Measurements from ENCODE around the gene TSKU. TPM values are rescaled to one million over a fixed set of nuclear protein-coding genes. Genes with fewer than 3 reads are reported as not detected.

Gene TSKU
- total and polyA plus RNA-seq, 2 experiments from 2014 or later, result 30.6 to 30.8 TPM

GRCh38 chr11:76835928-76836612, 52.9 kb downstream of the TSKU start:
- H3K4me2 ChIP-seq (ENCODE audit: unreplicated experiment), result no peak overlapping the region
- 50% methylated on average over 5 of the region's 5 CpGs for WGBS, 2 experiments (ENCODE audit: low coverage in 1 of 2, low lambda C conversion rate in 2 of 2, missing lambda C conversion rate in 2 of 2)
- in situ Hi-C loops (cut with MboI), result no loop called here
- peaks cover 31% of the 10 kb centered on the region for H3K27me3 ChIP-seq (replicated peaks; ENCODE audit: insufficient read depth)
- no peaks in the 10 kb centered on the region for H3K9me3 ChIP-seq (ENCODE audit: low read depth)
- no peaks in the 10 kb centered on the region; the same call in 1 of the 2 replicates for H3F3A ChIP-seq (ENCODE audit: insufficient read depth)
- H3K9ac ChIP-seq, result no peak overlapping the region
- H3K27ac ChIP-seq, result no peak overlapping the region
- H3K36me3 ChIP-seq (ENCODE audit: low read depth), result no peaks in the 10 kb centered on the region
- H3K9me2 ChIP-seq (ENCODE audit: insufficient read depth), result no peaks in the 10 kb centered on the region
- H3K79me2 ChIP-seq (ENCODE audit: insufficient read depth), result no peaks in the 10 kb centered on the region
- TF ChIP-seq EZH2phosphoT487 (IDR thresholded peaks at IDR 0.05; ENCODE audit: insufficient read depth, low read depth), result no peak
- no peak overlapping the region for H2AFZ ChIP-seq
- no peaks in the 10 kb centered on the region for H4K20me1 ChIP-seq (ENCODE audit: insufficient read depth)
- H3K4me3 ChIP-seq, result no peak overlapping the region
- no peaks in the 10 kb centered on the region for H3K4me1 ChIP-seq (ENCODE audit: insufficient read depth)
- peak; percentile 85 for DNase-seq

GRCh38 chr11:76836613-76837291, 53.6 kb downstream of the TSKU start:
- Histone ChIP-seq H3K9ac (no peak overlapping the region), H3K9me2 (ENCODE audit: insufficient read depth) (no peaks in the 10 kb centered on the region), H3F3A (ENCODE audit: insufficient read depth) (no peaks in the 10 kb centered on the region; the same call in 1 of the 2 replicates), H3K27ac (no peak overlapping the region), H4K20me1 (ENCODE audit: insufficient read depth) (no peaks in the 10 kb centered on the region), H3K36me3 (ENCODE audit: low read depth) (no peaks in the 10 kb centered on the region), H3K9me3 (ENCODE audit: low read depth) (no peaks in the 10 kb centered on the region), H3K79me2 (ENCODE audit: insufficient read depth) (no peaks in the 10 kb centered on the region), H3K27me3 (replicated peaks; ENCODE audit: insufficient read depth) (peaks cover 30% of the 10 kb centered on the region), H3K4me3 (no peak overlapping the region), H3K4me1 (ENCODE audit: insufficient read depth) (no peaks in the 10 kb centered on the region), H2AFZ (no peak overlapping the region), H3K4me2 (ENCODE audit: unreplicated experiment) (no peak overlapping the region)
- TF ChIP-seq EZH2 (IDR thresholded peaks at IDR 0.05; ENCODE audit: insufficient read depth, poor library complexity, severe bottlenecking) (no peak), EZH2phosphoT487 (IDR thresholded peaks at IDR 0.05; ENCODE audit: insufficient read depth, low read depth) (no peak)
- in situ Hi-C loops (cut with MboI), result no loop called here
- DNase-seq, result no peak
- WGBS, 2 experiments (ENCODE audit: low coverage in 1 of 2, low lambda C conversion rate in 2 of 2, missing lambda C conversion rate in 2 of 2), result 42 to 53% methylated on average over 11 of the region's 11 CpGs

- 36 to 38% methylated on average over 7 of the region's 7 CpGs for WGBS, 2 experiments (ENCODE audit: low coverage in 1 of 2, low lambda C conversion rate in 2 of 2, missing lambda C conversion rate in 2 of 2)
- peaks cover 34% of the 10 kb centered on the region for H3K27me3 ChIP-seq (replicated peaks; ENCODE audit: insufficient read depth)
Measured at GRCh38 chr11:76837696-76838677, 54.8 kb downstream of the TSKU start.

GRCh38 chr11:76838678-76839068, 55.5 kb downstream of the TSKU start:
- TF ChIP-seq EZH2phosphoT487 (IDR thresholded peaks at IDR 0.05; ENCODE audit: insufficient read depth, low read depth) (no peak), EZH2 (IDR thresholded peaks at IDR 0.05; ENCODE audit: insufficient read depth, poor library complexity, severe bottlenecking) (no peak)
- H3K9ac ChIP-seq, result no peak overlapping the region
- H3K79me2 ChIP-seq (ENCODE audit: insufficient read depth), result no peaks in the 10 kb centered on the region
- no peaks in the 10 kb centered on the region for H3K9me3 ChIP-seq (ENCODE audit: low read depth)
- H3K27ac ChIP-seq, result no peak overlapping the region
- DNase-seq, result peak; percentile 26
- 37 to 46% methylated on average over 3 of the region's 3 CpGs for WGBS, 2 experiments (ENCODE audit: low coverage in 1 of 2, low lambda C conversion rate in 2 of 2, missing lambda C conversion rate in 2 of 2)
- H3F3A ChIP-seq (ENCODE audit: insufficient read depth), result no peaks in the 10 kb centered on the region; the same call in 1 of the 2 replicates
- no peaks in the 10 kb centered on the region for H3K4me1 ChIP-seq (ENCODE audit: insufficient read depth)
- H3K9me2 ChIP-seq (ENCODE audit: insufficient read depth), result no peaks in the 10 kb centered on the region
- no peaks in the 10 kb centered on the region for H4K20me1 ChIP-seq (ENCODE audit: insufficient read depth)
- no peak overlapping the region for H3K4me2 ChIP-seq (ENCODE audit: unreplicated experiment)
- H3K27me3 ChIP-seq (replicated peaks; ENCODE audit: insufficient read depth), result peaks cover 34% of the 10 kb centered on the region
- in situ Hi-C loops (cut with MboI), result no loop called here
- no peak overlapping the region for H2AFZ ChIP-seq
- H3K4me3 ChIP-seq, result no peak overlapping the region
- H3K36me3 ChIP-seq (ENCODE audit: low read depth), result no peaks in the 10 kb centered on the region

More at GRCh38 chr11:76837696-76838677, 54.8 kb downstream of the TSKU start:
- no peak overlapping the region for H3K9ac ChIP-seq
- H2AFZ ChIP-seq, result no peak overlapping the region
- no peak for DNase-seq
- H3K9me3 ChIP-seq (ENCODE audit: low read depth), result no peaks in the 10 kb centered on the region
- no peak for TF ChIP-seq EZH2phosphoT487 (IDR thresholded peaks at IDR 0.05; ENCODE audit: insufficient read depth, low read depth)
- TF ChIP-seq EZH2 (IDR thresholded peaks at IDR 0.05; ENCODE audit: insufficient read depth, poor library complexity, severe bottlenecking), result no peak
- no peaks in the 10 kb centered on the region for H4K20me1 ChIP-seq (ENCODE audit: insufficient read depth)
- H3K9me2 ChIP-seq (ENCODE audit: insufficient read depth), result no peaks in the 10 kb centered on the region
- H3K4me1 ChIP-seq (ENCODE audit: insufficient read depth), result no peaks in the 10 kb centered on the region
- in situ Hi-C loops (cut with MboI), result no loop called here
- no peak overlapping the region for H3K4me2 ChIP-seq (ENCODE audit: unreplicated experiment)
- no peaks in the 10 kb centered on the region for H3K79me2 ChIP-seq (ENCODE audit: insufficient read depth)
- H3K27ac ChIP-seq, result no peak overlapping the region
- H3F3A ChIP-seq (ENCODE audit: insufficient read depth), result no peaks in the 10 kb centered on the region; the same call in 1 of the 2 replicates
- no peaks in the 10 kb centered on the region for H3K36me3 ChIP-seq (ENCODE audit: low read depth)
- no peak overlapping the region for H3K4me3 ChIP-seq
